NOMO-1 treated with dmso at 0.1 percent for 144 hours (cell line): Measurements from ENCODE around the gene ADGRL1.
"Not testable (repeated sequence)": the region's sequence is repeated elsewhere in the genome, so short reads cannot be mapped to it uniquely, and the experiment has no call there.

Source experiments
- DNase-seq: peaks from one replicate; lab custom pipeline; 2025; ENCODE audit not compliant: unreplicated experiment; lab: John Stamatoyannopoulos, UW

The ADGRL1 gene

GRCh38 chr19:14205452-14206287, at the start of gene ADGRL1:
TSS of gene ADGRL1 (minus strand) at chr19:14206169. CDS start at chr19:14183602, 22,567 bp downstream.
- not testable (repeated sequence) for DNase-seq

GRCh38 chr19:14255316-14255715, 49.3 kb upstream of the ADGRL1 start:
- DNase-seq: not testable (repeated sequence)

- DNase-seq: not testable (repeated sequence)
Observed at GRCh38 chr19:14253822-14254599, 48.0 kb upstream of the ADGRL1 start.

GRCh38 chr19:14252136-14252535, 46.2 kb upstream of the ADGRL1 start:
- DNase-seq: not testable (repeated sequence)

GRCh38 chr19:14250870-14251269, 44.9 kb upstream of the ADGRL1 start:
- no peak for DNase-seq

GRCh38 chr19:14250315-14250714, 44.3 kb upstream of the ADGRL1 start:
- DNase-seq: not testable (repeated sequence)

GRCh38 chr19:14249891-14250290, 43.9 kb upstream of the ADGRL1 start:
- DNase-seq: not testable (repeated sequence)

GRCh38 chr19:14249012-14249754, 43.2 kb upstream of the ADGRL1 start:
- peak; percentile 28 for DNase-seq

GRCh38 chr19:14248578-14249011, 42.6 kb upstream of the ADGRL1 start:
- no peak for DNase-seq

- DNase-seq: not testable (repeated sequence)
Observed at GRCh38 chr19:14247548-14248471, 41.8 kb upstream of the ADGRL1 start.

- DNase-seq: not testable (repeated sequence)
Observed at GRCh38 chr19:14247205-14247547, 41.2 kb upstream of the ADGRL1 start.

- not testable (repeated sequence) for DNase-seq
Observed at GRCh38 chr19:14244393-14244792, 38.4 kb upstream of the ADGRL1 start.

- DNase-seq: not testable (repeated sequence)
Observed at GRCh38 chr19:14243718-14244117, 37.7 kb upstream of the ADGRL1 start.

- no peak for DNase-seq
Observed at GRCh38 chr19:14237014-14237941, 31.3 kb upstream of the ADGRL1 start.

GRCh38 chr19:14232945-14233344, 27.0 kb upstream of the ADGRL1 start:
- not testable (repeated sequence) for DNase-seq

GRCh38 chr19:14228446-14229071, 22.6 kb upstream of the ADGRL1 start:
- DNase-seq: not testable (repeated sequence)

GRCh38 chr19:14226498-14226897, 20.5 kb upstream of the ADGRL1 start:
- DNase-seq: not testable (repeated sequence)

GRCh38 chr19:14222886-14223285, 16.9 kb upstream of the ADGRL1 start:
- no peak for DNase-seq

- DNase-seq: peak; percentile 45
Observed at GRCh38 chr19:14221345-14221744, 15.4 kb upstream of the ADGRL1 start.
